Liver (tissue), 3 donors: ENCODE data around the gene INPP5B.
"Not testable (repeated sequence)": the region's sequence is repeated elsewhere in the genome, so short reads cannot be mapped to it uniquely, and the experiment has no call there.

Source experiments
- RAD21 ChIP-seq, 2 donors: IDR thresholded peaks; 2 replicates each; pipeline ENCODE4 v1.6.1; 2016; ENCODE audit warnings: antibody characterized with exemption in 2 of 2, mild to moderate bottlenecking in 2 of 2
- TF ChIP-seq, protein P1 (sequence below): fragments of 150-350 bp; IDR thresholded peaks from 2 replicates; pipeline ENCODE4 v1.5.1; 2017; ENCODE audit warnings: improper control_type of control experiment, low read depth, low read length; ENCODE audit not compliant: missing input control
- donor health status: healthy.
- donor health status: healthy.

DNA sequence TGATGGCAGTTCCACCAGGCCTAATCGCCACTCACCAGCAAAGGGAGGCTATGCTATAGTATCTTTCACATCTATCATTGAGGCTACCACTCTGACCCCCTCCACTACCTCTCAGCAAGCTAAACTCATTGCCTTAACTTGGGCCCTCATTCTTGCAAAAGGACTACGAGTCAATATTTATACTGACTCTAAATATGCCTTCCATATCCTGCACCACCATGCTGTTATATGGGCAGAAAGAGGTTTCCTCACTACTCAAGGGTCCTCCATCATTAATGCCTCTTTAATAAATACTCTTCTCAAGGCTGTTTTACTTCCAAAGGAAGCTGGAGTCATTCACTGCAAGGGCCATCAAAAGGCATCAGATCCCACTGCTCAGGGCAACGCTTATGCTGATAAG is 35.4 kb downstream of the INPP5B start:
- TF ChIP-seq, protein P1, sequence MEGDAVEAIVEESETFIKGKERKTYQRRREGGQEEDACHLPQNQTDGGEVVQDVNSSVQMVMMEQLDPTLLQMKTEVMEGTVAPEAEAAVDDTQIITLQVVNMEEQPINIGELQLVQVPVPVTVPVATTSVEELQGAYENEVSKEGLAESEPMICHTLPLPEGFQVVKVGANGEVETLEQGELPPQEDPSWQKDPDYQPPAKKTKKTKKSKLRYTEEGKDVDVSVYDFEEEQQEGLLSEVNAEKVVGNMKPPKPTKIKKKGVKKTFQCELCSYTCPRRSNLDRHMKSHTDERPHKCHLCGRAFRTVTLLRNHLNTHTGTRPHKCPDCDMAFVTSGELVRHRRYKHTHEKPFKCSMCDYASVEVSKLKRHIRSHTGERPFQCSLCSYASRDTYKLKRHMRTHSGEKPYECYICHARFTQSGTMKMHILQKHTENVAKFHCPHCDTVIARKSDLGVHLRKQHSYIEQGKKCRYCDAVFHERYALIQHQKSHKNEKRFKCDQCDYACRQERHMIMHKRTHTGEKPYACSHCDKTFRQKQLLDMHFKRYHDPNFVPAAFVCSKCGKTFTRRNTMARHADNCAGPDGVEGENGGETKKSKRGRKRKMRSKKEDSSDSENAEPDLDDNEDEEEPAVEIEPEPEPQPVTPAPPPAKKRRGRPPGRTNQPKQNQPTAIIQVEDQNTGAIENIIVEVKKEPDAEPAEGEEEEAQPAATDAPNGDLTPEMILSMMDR = not testable (repeated sequence)
- TF ChIP-seq RAD21 (IDR thresholded peaks at IDR 0.05) = not testable (repeated sequence)
